ENCODE results near the gene DNAH5.

The DNAH5 gene

GRCh38 chr5:13934125-13934524, 10.4 kb downstream of the DNAH5 start:
- DNase-seq: no peak

GRCh38 chr5:13932561-13932960, 11.9 kb downstream of the DNAH5 start:
- DNase-seq: no peak

GRCh38 chr5:13932011-13932410, 12.5 kb downstream of the DNAH5 start:
- no peak for DNase-seq

GRCh38 chr5:13930541-13931171, 13.8 kb downstream of the DNAH5 start:
- no peak for DNase-seq

GRCh38 chr5:13926731-13927130, 17.8 kb downstream of the DNAH5 start:
- no peak for DNase-seq

GRCh38 chr5:13921578-13921977, 22.9 kb downstream of the DNAH5 start:
- no peak for DNase-seq

GRCh38 chr5:13919786-13920185, 24.7 kb downstream of the DNAH5 start:
- DNase-seq: no peak

- DNase-seq: no peak
These were observed 25.4 kb downstream of the DNAH5 start for GRCh38 chr5:13919087-13919486.

GRCh38 chr5:13917061-13917460, 27.4 kb downstream of the DNAH5 start:
- DNase-seq: no peak

GRCh38 chr5:13913962-13914361, 30.5 kb downstream of the DNAH5 start:
- no peak for DNase-seq

- DNase-seq: no peak
These were observed 33.7 kb downstream of the DNAH5 start for GRCh38 chr5:13910637-13911288.

GRCh38 chr5:13910201-13910600, 34.3 kb downstream of the DNAH5 start:
- no peak for DNase-seq

GRCh38 chr5:13909271-13909670, 35.2 kb downstream of the DNAH5 start:
- no peak for DNase-seq

GRCh38 chr5:13898569-13898968, 45.9 kb downstream of the DNAH5 start:
- no peak for DNase-seq

GRCh38 chr5:13878357-13878756, 66.1 kb downstream of the DNAH5 start:
- no peak for DNase-seq

GRCh38 chr5:13866792-13867191, 77.7 kb downstream of the DNAH5 start:
- DNase-seq: no peak

GRCh38 chr5:13865312-13865711, 79.2 kb downstream of the DNAH5 start:
- no peak for DNase-seq

GRCh38 chr5:13860146-13860545, 84.3 kb downstream of the DNAH5 start:
- no peak for DNase-seq

GRCh38 chr5:13859270-13860065, 85.0 kb downstream of the DNAH5 start:
- no peak for DNase-seq

GRCh38 chr5:13843175-13843846, 101.2 kb downstream of the DNAH5 start:
- DNase-seq: no peak

GRCh38 chr5:13833440-13833839, 111.0 kb downstream of the DNAH5 start:
- no peak for DNase-seq

GRCh38 chr5:13831351-13831750, 113.1 kb downstream of the DNAH5 start:
- DNase-seq: no peak

- DNase-seq: no peak
These were observed 114.0 kb downstream of the DNAH5 start for GRCh38 chr5:13830536-13830935.

GRCh38 chr5:13821366-13821765, 123.1 kb downstream of the DNAH5 start:
- no peak for DNase-seq

All from activated naive CD4-positive, alpha-beta T cell (primary cell).